Neuron (in vitro differentiated cells): ENCODE results near the gene NFYB.

Source experiments
- H2AFZ ChIP-seq: one replicate; pipeline ENCODE4 v1.6.1; 2013; ENCODE audit warnings: low read depth, mild to moderate bottlenecking, inconsistent platforms, low read length, moderate library complexity
- H3K27me3 ChIP-seq: one replicate; pipeline ENCODE4 v1.6.1; 2013; ENCODE audit warnings: low read length; ENCODE audit not compliant: insufficient read depth
- H3K36me3 ChIP-seq: one replicate; pipeline ENCODE4 v1.6.1; 2013; ENCODE audit warnings: low read length; ENCODE audit not compliant: insufficient read depth
- H3K4me1 ChIP-seq: one replicate; pipeline ENCODE4 v1.6.1; 2013; ENCODE audit warnings: low read length; ENCODE audit not compliant: insufficient read depth
- H3K4me3 ChIP-seq: 2 replicates; pipeline ENCODE4 v1.5.1; 2013; ENCODE audit warnings: mild to moderate bottlenecking, low read length, moderate library complexity
- H3K9me3 ChIP-seq: one replicate; pipeline ENCODE4 v1.6.1; 2013; ENCODE audit warnings: low read length

NFYB gene

GRCh38 chr12:104091136-104091535 lies 46.9 kb downstream of the NFYB start:
- H3K27me3 ChIP-seq: no peaks in the 10 kb centered on the region
- no peaks in the 10 kb centered on the region for H3K9me3 ChIP-seq
- H3K4me3 ChIP-seq: no peak overlapping the region
- H3K36me3 ChIP-seq: peaks cover 37% of the 10 kb centered on the region
- H2AFZ ChIP-seq: no peak overlapping the region
- no peaks in the 10 kb centered on the region for H3K4me1 ChIP-seq

- H3K4me3 ChIP-seq: no peak overlapping the region
- H3K36me3 ChIP-seq: peaks cover 34% of the 10 kb centered on the region
- H3K27me3 ChIP-seq: no peaks in the 10 kb centered on the region
- H3K9me3 ChIP-seq: no peaks in the 10 kb centered on the region
- no peaks in the 10 kb centered on the region for H3K4me1 ChIP-seq
- H2AFZ ChIP-seq: no peak overlapping the region
Measured at GRCh38 chr12:104090685-104091084, 47.3 kb downstream of the NFYB start.

- no peaks in the 10 kb centered on the region for H3K27me3 ChIP-seq
- no peaks in the 10 kb centered on the region for H3K9me3 ChIP-seq
- no peaks in the 10 kb centered on the region for H3K4me1 ChIP-seq
- H3K4me3 ChIP-seq: no peak overlapping the region
- peaks cover 33% of the 10 kb centered on the region for H3K36me3 ChIP-seq
- no peak overlapping the region for H2AFZ ChIP-seq
Measured at GRCh38 chr12:104083769-104084475, 54.1 kb downstream of the NFYB start.

GRCh38 chr12:104080764-104081163 lies 57.2 kb downstream of the NFYB start:
- no peaks in the 10 kb centered on the region for H3K4me1 ChIP-seq
- no peak overlapping the region for H2AFZ ChIP-seq

GRCh38 chr12:104079024-104079423 lies 59.0 kb downstream of the NFYB start:
- Histone ChIP-seq H3K4me1 (no peaks in the 10 kb centered on the region), H3K4me3 (no peak overlapping the region), H3K9me3 (no peaks in the 10 kb centered on the region), H2AFZ (no peak overlapping the region), H3K36me3 (peaks cover 19% of the 10 kb centered on the region), H3K27me3 (no peaks in the 10 kb centered on the region)

More at GRCh38 chr12:104080764-104081163, 57.2 kb downstream of the NFYB start:
- H3K27me3 ChIP-seq: no peaks in the 10 kb centered on the region
- H3K36me3 ChIP-seq: peaks cover 23% of the 10 kb centered on the region
- H3K4me3 ChIP-seq: no peak overlapping the region
- no peaks in the 10 kb centered on the region for H3K9me3 ChIP-seq

GRCh38 chr12:104073699-104074098 lies 64.3 kb downstream of the NFYB start:
- H3K4me3 ChIP-seq: no peak overlapping the region
- H3K4me1 ChIP-seq: no peaks in the 10 kb centered on the region
- no peak overlapping the region for H2AFZ ChIP-seq
- no peaks in the 10 kb centered on the region for H3K9me3 ChIP-seq
- no peaks in the 10 kb centered on the region for H3K27me3 ChIP-seq
- H3K36me3 ChIP-seq: peaks cover 18% of the 10 kb centered on the region

GRCh38 chr12:104072099-104072498 lies 65.9 kb downstream of the NFYB start:
- H2AFZ ChIP-seq: no peak overlapping the region
- peaks cover 24% of the 10 kb centered on the region for H3K36me3 ChIP-seq
- H3K4me1 ChIP-seq: no peaks in the 10 kb centered on the region
- no peak overlapping the region for H3K4me3 ChIP-seq
- H3K27me3 ChIP-seq: no peaks in the 10 kb centered on the region
- no peaks in the 10 kb centered on the region for H3K9me3 ChIP-seq
